ENCODE measurements around the gene UAP1.

The UAP1 gene

GRCh38 chr1:162561616-162562469 is at the start of gene UAP1:
TSS of gene UAP1 (plus strand) at chr1:162561722. CDS start at chr1:162566069, 4,347 bp downstream.
- DNase-seq = peak; percentile 59

GRCh38 chr1:162527314-162527713 is 34.2 kb upstream of the UAP1 start:
- DNase-seq = no peak

- DNase-seq = no peak
These were observed 31.1 kb upstream of the UAP1 start for GRCh38 chr1:162530307-162530987.

GRCh38 chr1:162530988-162531319 is 30.6 kb upstream of the UAP1 start:
- DNase-seq = no peak

- DNase-seq = no peak
These were observed 26.0 kb upstream of the UAP1 start for GRCh38 chr1:162535501-162535900.

- DNase-seq = no peak
These were observed 25.0 kb upstream of the UAP1 start for GRCh38 chr1:162536511-162536910.

GRCh38 chr1:162537216-162537615 is 24.3 kb upstream of the UAP1 start:
- no peak for DNase-seq

GRCh38 chr1:162538815-162539431 is 22.6 kb upstream of the UAP1 start:
- no peak for DNase-seq

- no peak for DNase-seq
These were observed 19.8 kb upstream of the UAP1 start for GRCh38 chr1:162541619-162542141.

GRCh38 chr1:162543228-162543627 is 18.3 kb upstream of the UAP1 start:
- DNase-seq = no peak

- no peak for DNase-seq
These were observed 13.4 kb upstream of the UAP1 start for GRCh38 chr1:162548170-162548569.

GRCh38 chr1:162549001-162549400 is 12.5 kb upstream of the UAP1 start:
- no peak for DNase-seq

- DNase-seq = no peak
These were observed 10.6 kb upstream of the UAP1 start for GRCh38 chr1:162550925-162551324.

- no peak for DNase-seq
These were observed 9.4 kb upstream of the UAP1 start for GRCh38 chr1:162551969-162552683.

- no peak for DNase-seq
These were observed 8.8 kb upstream of the UAP1 start for GRCh38 chr1:162552684-162553252.

- DNase-seq = no peak
These were observed 7.3 kb upstream of the UAP1 start for GRCh38 chr1:162554258-162554657.

- no peak for DNase-seq
These were observed 4.0 kb upstream of the UAP1 start for GRCh38 chr1:162557536-162557935.

- no peak for DNase-seq
These were observed 1.1 kb upstream of the UAP1 start for GRCh38 chr1:162560303-162561036.

GRCh38 chr1:162561037-162561615 is 396 bp upstream of the UAP1 start:
- DNase-seq = peak; percentile 99

GRCh38 chr1:162562470-162562828 is 927 bp downstream of the UAP1 start:
- peak; percentile 46 for DNase-seq

- no peak for DNase-seq
These were observed 3.3 kb downstream of the UAP1 start for GRCh38 chr1:162564762-162565218.

- DNase-seq = no peak
These were observed 3.9 kb downstream of the UAP1 start for GRCh38 chr1:162565460-162565859.
